ENCODE measurements around the gene PLCB2.

DNA sequence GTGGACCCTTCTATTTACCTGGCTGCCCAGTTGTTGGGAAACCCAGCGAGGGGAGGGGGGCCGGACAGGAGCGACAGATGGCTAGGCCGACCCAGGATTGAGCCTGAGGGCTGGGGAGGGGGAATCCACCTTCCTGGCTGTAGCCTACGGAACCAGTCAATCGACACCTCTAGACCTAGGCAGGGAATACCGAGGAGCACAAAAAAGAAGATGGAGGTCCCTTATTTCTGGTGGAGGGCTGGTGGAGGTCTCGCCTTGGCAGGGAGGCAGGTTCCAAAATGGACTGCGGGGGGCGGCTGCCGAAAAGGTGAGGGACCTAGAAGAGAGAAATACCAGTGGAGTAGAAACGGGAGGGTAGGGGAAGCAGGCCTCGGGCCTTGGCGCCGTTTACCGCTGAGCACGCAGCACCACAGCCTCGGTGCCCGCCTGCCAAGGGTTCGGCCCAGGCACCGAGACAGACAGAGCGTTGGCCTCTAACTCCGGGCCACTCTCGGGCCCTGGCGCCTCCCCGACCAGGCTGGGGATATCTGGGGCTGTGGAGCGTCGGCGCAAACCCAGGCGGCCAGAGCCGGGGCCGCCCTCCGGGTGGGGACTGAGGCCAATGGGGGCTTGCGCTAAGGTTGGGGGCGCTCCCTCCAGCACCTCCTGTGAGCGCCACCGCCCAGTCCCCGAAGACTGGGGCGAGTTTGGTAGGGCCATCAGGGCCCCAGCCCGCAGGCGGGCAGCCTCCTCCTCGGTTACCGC lies 26.5 kb downstream of the PLCB2 start:
- no peak for TF ChIP-seq POLR2A (IDR thresholded peaks at IDR 0.05; ENCODE audit: low read length)
- TF ChIP-seq GATA1 (IDR thresholded peaks at IDR 0.05; ENCODE audit: low read depth, low read length): no peak

Data from erythroblast (primary cell).